AG09319 (cell line): Measurements from ENCODE around the gene CHRDL1.

Experiments
- DNase-seq: peaks from one replicate; pipeline ENCODE4 v3.0.0-alpha.2; 2010; ENCODE audit warnings: low read depth; ENCODE audit errors: extremely low read depth
- CTCF ChIP-seq: IDR thresholded peaks from 2 replicates; pipeline ENCODE4 v1.5.1; 2011; ENCODE audit warnings: low read depth, mild to moderate bottlenecking, inconsistent platforms, low read length, moderate library complexity

Gene CHRDL1

DNA sequence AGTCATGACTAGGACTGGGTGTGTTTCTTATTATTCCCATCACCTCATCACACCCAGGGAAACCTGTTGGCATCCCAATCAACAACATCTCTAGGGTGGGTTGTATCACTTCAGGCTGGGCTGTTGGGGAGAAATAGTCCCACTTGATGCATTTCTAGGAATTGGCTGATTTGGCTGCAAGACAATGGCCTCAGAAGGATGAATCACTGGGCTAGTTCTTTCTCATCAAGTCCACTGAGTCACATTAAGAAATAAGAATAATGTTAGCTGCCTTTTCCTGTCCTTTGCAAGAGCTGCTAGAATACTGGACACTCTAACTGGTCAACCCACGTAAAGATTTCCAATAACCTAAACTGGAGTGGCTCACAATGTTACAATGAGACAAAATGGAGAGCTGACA, 104.2 kb downstream of the CHRDL1 start:
- DNase-seq = no peak
- TF ChIP-seq CTCF = no peak

GRCh38 chrX:110684653-110685052, 111.0 kb downstream of the CHRDL1 start:
- no peak for TF ChIP-seq CTCF
- no peak for DNase-seq

- DNase-seq = no peak
- no peak for TF ChIP-seq CTCF
Measured at GRCh38 chrX:110683925-110684324, 111.7 kb downstream of the CHRDL1 start.

DNA sequence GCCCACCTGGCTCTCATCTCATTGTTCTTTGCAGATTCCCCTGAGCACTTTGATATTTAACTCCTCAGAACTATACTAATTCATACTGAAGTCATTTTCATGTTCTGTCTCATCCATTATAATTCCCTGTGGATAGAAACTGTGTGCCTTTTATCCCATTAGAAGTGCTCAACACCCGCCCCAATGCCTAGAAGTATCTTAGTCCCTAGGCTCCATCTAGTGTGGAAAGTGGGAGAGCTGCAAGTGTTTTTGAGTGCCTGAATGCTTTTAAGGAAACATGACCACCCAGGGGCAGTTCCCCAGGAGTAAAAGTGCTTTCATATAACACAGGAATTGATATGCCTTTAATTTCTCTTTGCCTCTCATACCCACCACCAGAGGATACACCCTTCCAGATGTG, 117.0 kb downstream of the CHRDL1 start:
- no peak for DNase-seq
- TF ChIP-seq CTCF = no peak

DNA sequence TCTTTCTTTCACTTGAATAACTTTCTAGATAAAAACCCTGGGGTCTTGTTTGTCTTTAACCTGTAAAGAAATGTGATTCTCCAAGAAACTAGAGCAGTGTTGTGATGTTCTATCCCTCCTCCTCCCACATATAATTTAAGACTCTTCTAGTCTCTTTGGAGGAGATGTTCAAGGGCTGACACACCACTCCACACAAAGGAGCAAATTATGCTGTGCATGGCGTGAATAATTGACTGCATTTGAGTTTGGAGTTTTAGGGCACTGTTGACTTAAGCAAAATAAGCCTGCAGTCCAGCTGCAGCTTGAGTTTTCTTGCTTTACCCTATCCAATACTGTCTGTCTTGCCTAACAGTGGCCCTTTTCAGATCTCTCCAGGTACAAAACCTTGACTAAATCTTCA, 119.7 kb downstream of the CHRDL1 start:
- no peak for DNase-seq
- TF ChIP-seq CTCF = no peak

DNA sequence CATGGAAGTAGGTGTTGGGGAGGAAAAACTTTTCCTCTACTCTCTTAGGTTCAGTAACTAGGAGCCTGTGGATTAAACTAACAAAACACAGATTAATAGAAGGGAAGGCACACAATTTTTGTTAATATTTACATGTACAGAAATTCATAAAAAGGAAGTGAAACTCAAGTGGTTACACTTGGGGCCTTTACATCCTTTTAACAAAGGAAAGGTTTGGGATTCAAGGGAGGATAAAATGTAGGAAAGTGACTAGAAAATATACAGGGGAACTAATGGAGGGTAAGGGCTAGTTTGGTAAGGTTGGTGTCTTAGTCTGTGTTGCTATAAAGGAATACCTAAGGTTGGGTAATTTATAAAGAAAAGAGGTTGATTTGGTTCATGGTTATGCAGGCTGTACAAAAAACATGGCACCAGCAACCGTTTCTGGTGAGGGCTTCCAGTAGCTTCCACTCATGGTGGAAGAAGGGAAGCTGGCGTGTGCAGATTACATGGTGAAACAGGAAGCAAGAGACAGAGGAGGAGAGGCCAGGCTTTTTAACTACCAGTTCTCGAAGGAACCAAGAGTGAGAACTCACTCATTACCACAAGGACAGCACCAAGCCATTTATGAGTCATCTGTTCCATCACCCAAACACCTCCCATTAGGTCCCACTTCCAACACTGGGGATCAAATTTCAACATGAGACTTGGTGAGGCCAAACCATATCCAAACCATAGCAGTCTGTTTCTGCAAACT, 124.4 kb downstream of the CHRDL1 start:
- DNase-seq = no peak

DNA sequence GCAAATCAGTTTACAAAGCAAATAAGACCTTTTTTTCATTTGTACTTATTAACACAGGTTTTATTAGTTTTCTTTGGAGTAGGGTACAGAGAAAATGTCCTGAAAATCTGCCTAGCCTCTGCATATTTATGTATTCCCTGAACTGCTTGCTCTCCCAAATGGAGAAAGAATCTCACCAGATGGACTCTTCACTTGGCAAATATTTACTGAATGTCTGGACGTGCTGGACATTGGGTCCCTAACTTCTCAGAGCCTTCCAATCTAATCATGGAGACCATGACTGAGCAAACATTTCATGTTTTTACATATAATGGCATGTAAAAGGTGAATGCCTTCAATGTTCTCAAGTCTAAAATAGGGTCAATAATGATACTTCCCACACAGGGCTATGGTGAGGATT, 126.0 kb downstream of the CHRDL1 start:
- no peak for TF ChIP-seq CTCF

More for the DNA sequence above, 124.4 kb downstream of the CHRDL1 start:
- no peak for TF ChIP-seq CTCF

More for the DNA sequence above, 126.0 kb downstream of the CHRDL1 start:
- DNase-seq = no peak
